HEK293T (cell line): Measurements from ENCODE around the gene FILIP1.

Source experiments
- CTBP1 ChIP-seq: fragments of 450-650 bp; IDR thresholded peaks from 2 replicates; pipeline ENCODE4 v1.6.1; 2016; ENCODE audit warnings: borderline replicate concordance
- FOXA1 ChIP-seq: fragments of 450-650 bp; IDR thresholded peaks from 2 replicates; pipeline ENCODE4 v1.6.1; 2016; ENCODE audit warnings: mild to moderate bottlenecking
- L3MBTL2 ChIP-seq: fragments of 450-650 bp; conservative IDR thresholded peaks from 2 replicates; pipeline ENCODE4 v1.6.1; 2016; ENCODE audit warnings: mild to moderate bottlenecking
- LEF1 ChIP-seq: fragments of 450-650 bp; IDR thresholded peaks from 2 replicates; pipeline ENCODE4 v1.6.1; 2017; ENCODE audit warnings: mild to moderate bottlenecking, borderline replicate concordance
- NFRKB ChIP-seq: fragments of 450-650 bp; IDR thresholded peaks from 2 replicates; pipeline ENCODE4 v1.6.1; 2016; ENCODE audit warnings: mild to moderate bottlenecking, moderate library complexity
- PKNOX1 ChIP-seq: fragments of 450-650 bp; IDR thresholded peaks from 2 replicates; pipeline ENCODE4 v1.6.1; 2016
- SP1 ChIP-seq: fragments of 450-650 bp; IDR thresholded peaks from 2 replicates; pipeline ENCODE4 v1.6.1; 2017
- SUZ12 ChIP-seq: fragments of 450-650 bp; IDR thresholded peaks from 2 replicates; pipeline ENCODE4 v1.6.1; 2016; ENCODE audit warnings: mild to moderate bottlenecking
- TARDBP ChIP-seq: fragments of 450-650 bp; IDR thresholded peaks from 2 replicates; pipeline ENCODE4 v1.6.1; 2016
- ZNF384 ChIP-seq: fragments of 450-650 bp; IDR thresholded peaks from 2 replicates; pipeline ENCODE4 v1.6.1; 2016

- TF ChIP-seq CTBP1 (no peak), PKNOX1 (no peak), L3MBTL2 (no peak), SUZ12 (no peak), ZNF384 (no peak), FOXA1 (no peak), TARDBP (no peak), SP1 (no peak), NFRKB (no peak), LEF1 (no peak)
Measured at GRCh38 chr6:75350808-75351207, 142.8 kb downstream of the FILIP1 start.
